CD1c-positive myeloid dendritic cell (primary cell): Measurements from ENCODE around the gene PODXL2.
"Not testable (repeated sequence)": the region's sequence is repeated elsewhere in the genome, so short reads cannot be mapped to it uniquely, and the experiment has no call there.

Experiments used
- DNase-seq: peaks from one replicate; pipeline ENCODE4 v3.0.0-alpha.2; 2016; ENCODE audit errors: extremely low spot score

The PODXL2 gene

GRCh38 chr3:127628788-127629466 is at the start of gene PODXL2:
PODXL2 (plus strand) TSS chr3:127629185; CDS start chr3:127629220, 35 bp downstream.
- peak; percentile 59 for DNase-seq

GRCh38 chr3:127580327-127581060 is 48.5 kb upstream of the PODXL2 start:
- no peak for DNase-seq

GRCh38 chr3:127584734-127585133 is 44.3 kb upstream of the PODXL2 start:
- DNase-seq, result no peak

- DNase-seq, result no peak
Measured at GRCh38 chr3:127585163-127585812, 43.7 kb upstream of the PODXL2 start.

- DNase-seq, result no peak
Measured at GRCh38 chr3:127585813-127586413, 43.1 kb upstream of the PODXL2 start.

- no peak for DNase-seq
Measured at GRCh38 chr3:127587876-127588275, 41.1 kb upstream of the PODXL2 start.

GRCh38 chr3:127588806-127589577 is 40.0 kb upstream of the PODXL2 start:
- no peak for DNase-seq

GRCh38 chr3:127589600-127590281 is 39.2 kb upstream of the PODXL2 start:
- DNase-seq, result peak; percentile 58

GRCh38 chr3:127590282-127590592 is 38.7 kb upstream of the PODXL2 start:
- no peak for DNase-seq

GRCh38 chr3:127590593-127591465 is 38.2 kb upstream of the PODXL2 start, which contains the start of gene TPRA1:
TPRA1 (minus strand) TSS chr3:127590733; CDS start chr3:127580146, 10,587 bp downstream.
- DNase-seq, result peak; percentile 95

GRCh38 chr3:127593178-127593577 is 35.8 kb upstream of the PODXL2 start:
- no peak for DNase-seq

GRCh38 chr3:127595303-127595702 is 33.7 kb upstream of the PODXL2 start:
- DNase-seq, result no peak

- no peak for DNase-seq
Measured at GRCh38 chr3:127597020-127597771, 31.8 kb upstream of the PODXL2 start.

- no peak for DNase-seq
Measured at GRCh38 chr3:127598841-127599570, 30.0 kb upstream of the PODXL2 start.

- no peak for DNase-seq
Measured at GRCh38 chr3:127600749-127601456, 28.1 kb upstream of the PODXL2 start.

- no peak for DNase-seq
Measured at GRCh38 chr3:127604035-127604434, 24.9 kb upstream of the PODXL2 start.

- no peak for DNase-seq
Measured at GRCh38 chr3:127604546-127605165, 24.3 kb upstream of the PODXL2 start.

GRCh38 chr3:127605547-127605946 is 23.4 kb upstream of the PODXL2 start:
- DNase-seq, result not testable (repeated sequence)
